Small intestine (tissue), 7 donors: ENCODE results near the gene HK2. TPM values are rescaled to one million over a fixed set of nuclear protein-coding genes. Genes with fewer than 3 reads are reported as not detected.

ENCODE experiments used
- DNase-seq, 2 donors: peaks; one replicate each; pipeline versions ENCODE4 v3.0.0 to v3.0.0-alpha.2; 2013
- FAIRE-seq: peaks from 2 replicates; lab custom pipeline; 2012; peaks lifted over from hg19 to GRCh38; lab: Jason Lieb, UNC
- H3K27ac ChIP-seq, 3 donors: one replicate each; pipeline ENCODE4 v1.5.1; 2013; ENCODE audit warnings: low read length in 2 of 3, mild to moderate bottlenecking in 2 of 3, control low read depth in 1 of 3, inconsistent platforms in 1 of 3, low read depth in 1 of 3, moderate library complexity in 1 of 3
- H3K27me3 ChIP-seq, 3 donors: one replicate each; pipeline ENCODE4 v1.6.1; 2013; ENCODE audit warnings: low read length in 3 of 3, inconsistent platforms in 1 of 3; ENCODE audit not compliant: control insufficient read depth in 3 of 3, insufficient read depth in 3 of 3
- H3K36me3 ChIP-seq, 3 donors: one replicate each; pipeline ENCODE4 v1.6.1; 2013; ENCODE audit warnings: low read length in 3 of 3, inconsistent platforms in 1 of 3, low read depth in 1 of 3, mild to moderate bottlenecking in 1 of 3, moderate library complexity in 1 of 3; ENCODE audit not compliant: control insufficient read depth in 3 of 3, insufficient read depth in 2 of 3
- H3K4me1 ChIP-seq, 3 donors: one replicate each; pipeline ENCODE4 v1.6.1; 2013; ENCODE audit warnings: low read length in 2 of 3, inconsistent platforms in 1 of 3, low read depth in 1 of 3, mild to moderate bottlenecking in 1 of 3, moderate library complexity in 1 of 3; ENCODE audit not compliant: control insufficient read depth in 3 of 3, insufficient read depth in 2 of 3
- H3K4me3 ChIP-seq, 3 donors: one replicate each; pipeline ENCODE4 v1.5.1; 2013; ENCODE audit warnings: low read length in 3 of 3, control low read depth in 1 of 3, inconsistent platforms in 1 of 3, low read depth in 1 of 3, mild to moderate bottlenecking in 1 of 3, moderate library complexity in 1 of 3
- H3K9me3 ChIP-seq, 2 donors: one replicate each; pipeline ENCODE4 v1.6.1; 2013; ENCODE audit warnings: low read depth in 1 of 2, low read length in 1 of 2; ENCODE audit not compliant: control insufficient read depth in 2 of 2, insufficient read depth in 1 of 2
- WGBS, 3 donors: extraction: QIAGEN DNeasy Blood & Tissue Kit; methylation state at CpG; one replicate each; pipeline ENCODE4 v1.1.7; 2013; 5-methylcytosine and 5-hydroxymethylcytosine counted together
- polyA plus RNA-seq, 4 donors: library from polyadenylated mRNA; stranded (reverse) in 3 of 4; unstranded in 1 of 4; fragments of 200-250 nt in 3 of 4; fragments of 120-200 nt in 1 of 4; gene quantifications; one replicate each; pipeline versions ENCODE4 v1.2.1 to v1.2.3, GENCODE V29; 2013
- donor health status: healthy with polysubstance abuse.
- donor health status: control.
- donor health status: control.
- donor health status: Bipolar disorder and iron deficiency.
- donor health status: healthy.

The HK2 gene
- polyA plus RNA-seq, 4 donors = 2.2 to 7.3 (median 3.7) TPM

GRCh38 chr2:74873678-74874640 is 40.0 kb downstream of the HK2 start:
- no peak overlapping the region for H3K4me3 ChIP-seq
- WGBS, 3 donors = 92 to 94% (median 94%) methylated on average over 26 of the region's 26 CpGs
- peaks cover 0 to 2% (median 0%) of the 10 kb centered on the region in 3 donors for H3K27me3 ChIP-seq
- H3K36me3 ChIP-seq = peaks cover 0 to 4% (median 0%) of the 10 kb centered on the region in 3 donors
- DNase-seq (no peak), FAIRE-seq (no peak)
- H3K4me1 ChIP-seq = peaks cover 0 to 6% (median 3%) of the 10 kb centered on the region in 3 donors
- peaks cover 0 to 2% of the 10 kb centered on the region in 2 donors for H3K9me3 ChIP-seq
- H3K27ac ChIP-seq = no peak overlapping the region

GRCh38 chr2:74876081-74876886 is 42.4 kb downstream of the HK2 start:
- DNase-seq (peak; percentile 63 to 66), FAIRE-seq (no peak)
- Histone ChIP-seq H3K4me3 (no peak overlapping the region), H3K36me3 (peaks cover 0 to 10% (median 3%) of the 10 kb centered on the region in 3 donors), H3K27ac (no peak overlapping the region), H3K4me1 (peaks cover 0 to 4% (median 0%) of the 10 kb centered on the region in 3 donors), H3K27me3 (peaks cover 0 to 2% (median 0%) of the 10 kb centered on the region in 3 donors), H3K9me3 (no peaks in the 10 kb centered on the region)
- WGBS, 3 donors = 47 to 59% (median 51%) methylated on average over 13 of the region's 13 CpGs

- no peak overlapping the region for H3K4me3 ChIP-seq
- peaks cover 0 to 4% (median 0%) of the 10 kb centered on the region in 3 donors for H3K4me1 ChIP-seq
- peaks cover 0 to 2% (median 0%) of the 10 kb centered on the region in 3 donors for H3K27me3 ChIP-seq
- FAIRE-seq (no peak), DNase-seq (no peak)
- H3K9me3 ChIP-seq = no peaks in the 10 kb centered on the region
- WGBS, 3 donors = 84 to 93% (median 92%) methylated on average over 6 of the region's 6 CpGs
- H3K36me3 ChIP-seq = peaks cover 0 to 12% (median 3%) of the 10 kb centered on the region in 3 donors
- H3K27ac ChIP-seq = no peak overlapping the region
These were observed 43.4 kb downstream of the HK2 start for GRCh38 chr2:74877376-74877775.

- WGBS, 3 donors = 85 to 90% (median 87%) methylated on average over 4 of the region's 4 CpGs
- H3K36me3 ChIP-seq = peaks cover 0 to 12% (median 3%) of the 10 kb centered on the region in 3 donors
- H3K27ac ChIP-seq = no peak overlapping the region
- H3K9me3 ChIP-seq = no peaks in the 10 kb centered on the region
- peaks cover 0 to 3% (median 0%) of the 10 kb centered on the region in 3 donors for H3K4me1 ChIP-seq
- DNase-seq = no peak
- no peak for FAIRE-seq
- no peak overlapping the region for H3K4me3 ChIP-seq
- H3K27me3 ChIP-seq = no peaks in the 10 kb centered on the region
These were observed 44.0 kb downstream of the HK2 start for GRCh38 chr2:74877781-74878433.

- peaks cover 0 to 15% (median 3%) of the 10 kb centered on the region in 3 donors for H3K36me3 ChIP-seq
- FAIRE-seq = no peak
- 95 to 96% (median 96%) methylated on average over 20 of the region's 20 CpGs for WGBS, 3 donors
These were observed 44.6 kb downstream of the HK2 start for GRCh38 chr2:74878551-74878950.

GRCh38 chr2:74880054-74880728 is 46.3 kb downstream of the HK2 start:
- no peak overlapping the region for H3K27ac ChIP-seq
- DNase-seq = no peak
- H3K9me3 ChIP-seq = no peaks in the 10 kb centered on the region
- peaks cover 0 to 17% (median 3%) of the 10 kb centered on the region in 3 donors for H3K36me3 ChIP-seq
- H3K4me1 ChIP-seq = no peaks in the 10 kb centered on the region
- WGBS, 3 donors = 95 to 97% (median 97%) methylated on average over 24 of the region's 24 CpGs
- no peaks in the 10 kb centered on the region for H3K27me3 ChIP-seq
- no peak for FAIRE-seq
- H3K4me3 ChIP-seq = no peak overlapping the region

More at GRCh38 chr2:74878551-74878950, 44.6 kb downstream of the HK2 start:
- no peaks in the 10 kb centered on the region for H3K4me1 ChIP-seq
- no peaks in the 10 kb centered on the region for H3K27me3 ChIP-seq
- H3K4me3 ChIP-seq = no peak overlapping the region
- H3K27ac ChIP-seq = no peak overlapping the region
- no peak for DNase-seq
- no peaks in the 10 kb centered on the region for H3K9me3 ChIP-seq

- Histone ChIP-seq H3K27ac (no peak overlapping the region), H3K27me3 (no peaks in the 10 kb centered on the region)
- WGBS, 3 donors = 71 to 81% (median 81%) methylated on average over 5 of the region's 5 CpGs
These were observed 47.2 kb downstream of the HK2 start for GRCh38 chr2:74881176-74881575.

More at GRCh38 chr2:74881176-74881575, 47.2 kb downstream of the HK2 start:
- DNase-seq (no peak), FAIRE-seq (no peak)
- Histone ChIP-seq H3K4me1 (no peaks in the 10 kb centered on the region), H3K4me3 (no peak overlapping the region), H3K9me3 (no peaks in the 10 kb centered on the region), H3K36me3 (peaks cover 0 to 17% (median 3%) of the 10 kb centered on the region in 3 donors)
